Stimulated activated CD8-positive, alpha-beta memory T cell treated with anti-CD3 and anti-CD28 coated beads, Interleukin-12 subunit alpha, Interleukin-12 subunit beta, amount 100 ng/mL, for 4 hours (primary cell): ENCODE measurements around the gene SIM1.

Experiments used
- DNase-seq: peaks from one replicate; pipeline ENCODE4 v3.0.0-alpha.2; 2020; ENCODE audit warnings: low read depth

SIM1 gene

DNA sequence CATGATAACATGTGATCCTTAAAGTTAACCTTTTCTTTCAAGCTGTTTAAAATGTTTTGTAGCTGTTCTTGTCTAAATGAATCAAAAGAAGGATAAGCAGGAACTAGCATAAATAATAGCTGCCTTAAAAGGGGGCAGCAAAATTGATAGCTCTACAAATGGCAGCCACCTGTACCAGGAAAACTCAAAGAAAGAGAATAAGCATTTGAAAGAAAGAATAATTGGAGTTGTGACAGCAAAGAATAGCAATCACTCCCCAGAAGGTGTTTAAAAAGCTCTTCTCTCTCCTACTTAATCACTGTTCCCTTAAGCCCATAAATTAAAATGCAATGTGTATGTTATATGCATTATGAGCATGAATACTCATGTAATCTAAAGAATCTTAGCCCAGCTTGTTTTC is 114.6 kb downstream of the SIM1 start:
- no peak for DNase-seq

DNA sequence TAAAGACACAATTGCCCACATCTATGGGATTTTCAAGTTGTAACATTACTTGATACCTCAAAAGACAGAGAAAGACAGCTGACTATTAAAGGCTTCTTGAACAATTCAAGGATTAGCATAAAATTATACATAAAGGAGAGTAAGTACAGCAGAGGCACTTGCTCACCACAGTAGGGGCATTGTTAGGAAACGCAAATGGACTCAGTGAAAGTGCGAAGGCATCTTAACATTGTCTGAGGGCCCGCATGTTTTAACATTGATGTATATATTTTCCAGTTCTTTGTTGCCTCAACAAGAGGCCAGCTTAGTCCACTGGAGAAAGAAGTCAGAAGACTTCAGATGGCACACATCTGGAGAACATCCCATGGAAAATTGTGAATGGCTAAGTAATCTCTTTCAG is 115.4 kb downstream of the SIM1 start:
- no peak for DNase-seq

DNA sequence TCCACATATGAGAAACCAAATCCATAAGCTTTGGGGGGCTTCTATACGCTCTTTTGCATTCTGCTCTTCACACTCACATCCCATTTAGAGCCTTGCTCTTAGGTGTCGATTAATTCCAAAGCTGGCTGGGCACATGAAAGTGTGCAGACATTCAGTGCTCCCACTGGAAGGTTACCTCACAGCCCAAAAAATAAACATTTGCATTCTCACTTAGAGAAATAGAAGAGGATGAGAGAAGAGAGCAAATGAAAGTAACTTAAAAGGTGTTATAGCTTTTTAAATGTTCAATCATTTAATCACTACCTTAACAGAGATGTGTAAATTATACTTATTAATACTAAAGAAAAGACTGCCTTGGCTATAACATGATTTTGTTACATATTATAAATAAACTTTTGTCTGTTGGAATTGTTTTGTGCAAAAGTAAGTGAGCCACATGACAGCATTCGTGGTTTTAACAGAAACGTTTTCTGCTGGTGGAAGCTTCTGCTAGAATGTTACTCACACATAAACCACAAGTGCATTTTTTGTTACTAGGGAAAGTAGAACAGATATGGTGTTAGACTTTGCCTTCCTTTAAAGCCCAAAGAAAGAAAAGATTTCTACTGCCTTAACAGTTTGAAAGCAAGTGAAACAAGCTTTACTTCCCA is 116.7 kb downstream of the SIM1 start:
- no peak for DNase-seq

DNA sequence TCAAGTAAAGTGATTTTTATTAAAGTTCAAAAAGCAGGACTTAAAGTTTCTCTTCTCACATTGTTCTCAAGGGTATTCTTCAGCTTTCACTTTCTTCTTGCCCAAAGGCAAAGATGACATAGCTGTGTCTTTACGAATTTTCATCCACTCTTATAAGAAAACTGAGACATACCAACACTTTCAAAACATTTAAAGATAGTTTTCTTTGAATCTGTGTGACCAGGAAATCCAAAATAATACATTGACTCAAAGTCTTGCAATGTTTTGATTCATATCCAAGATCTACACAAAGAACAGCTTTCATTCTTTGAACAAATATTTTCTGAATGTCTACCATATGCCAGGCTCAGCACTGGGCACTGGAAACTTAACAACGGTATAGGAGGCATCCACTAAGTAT is 117.9 kb downstream of the SIM1 start:
- no peak for DNase-seq

DNA sequence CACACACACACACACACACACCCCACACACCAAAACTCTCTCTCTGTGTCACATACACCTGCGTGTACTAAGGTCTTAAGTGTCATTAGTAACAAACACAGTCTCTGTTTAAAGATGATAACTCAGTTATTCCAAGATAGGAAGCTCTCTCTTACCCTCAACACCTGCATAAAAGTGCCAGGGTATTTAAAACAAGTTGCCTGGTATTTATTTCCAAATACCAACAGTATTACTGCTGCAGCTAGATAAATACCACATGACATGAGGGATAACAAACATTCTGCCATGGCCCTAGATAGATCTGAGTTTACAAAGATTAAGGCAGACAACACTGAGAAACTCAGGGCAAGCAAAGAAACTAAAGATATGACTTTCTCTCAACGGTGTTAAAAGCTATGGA is 118.5 kb downstream of the SIM1 start:
- no peak for DNase-seq

DNA sequence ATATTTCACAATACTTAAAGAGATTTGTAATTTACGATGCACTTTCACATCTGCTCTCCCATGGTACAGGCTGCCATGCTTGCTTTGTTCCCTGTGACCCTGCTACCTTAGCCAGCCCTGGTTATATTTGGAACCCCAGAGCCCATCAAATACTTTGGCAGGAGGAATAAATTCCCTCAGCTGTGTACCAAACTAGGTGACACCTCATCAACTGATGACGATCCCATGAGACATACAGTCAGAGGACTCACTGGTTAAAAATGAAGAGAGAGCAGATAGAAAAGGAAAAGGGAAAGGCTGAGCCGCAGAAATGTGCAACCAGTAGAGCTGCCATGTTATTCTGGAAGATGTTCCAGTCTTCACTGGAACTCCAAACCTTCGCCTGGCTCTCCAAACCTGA is 120.0 kb downstream of the SIM1 start:
- DNase-seq = no peak

DNA sequence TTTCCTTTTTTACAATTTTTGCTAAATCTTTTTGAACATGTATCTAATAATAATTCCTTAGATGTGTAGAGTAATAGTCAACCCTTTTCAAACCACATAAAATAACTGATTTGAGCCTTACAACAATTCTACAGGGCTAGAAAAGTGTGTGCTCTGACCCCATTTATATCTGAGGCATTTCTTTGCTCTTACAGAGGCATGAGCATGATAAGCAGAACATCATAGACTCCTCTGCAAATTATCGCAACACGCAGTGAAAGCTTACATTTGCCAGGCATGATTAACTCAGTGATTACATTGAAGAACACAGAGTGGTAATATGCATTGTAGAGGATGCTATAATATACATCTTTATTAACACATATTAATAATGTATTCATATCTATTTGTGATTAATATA is 120.4 kb downstream of the SIM1 start:
- DNase-seq = no peak

DNA sequence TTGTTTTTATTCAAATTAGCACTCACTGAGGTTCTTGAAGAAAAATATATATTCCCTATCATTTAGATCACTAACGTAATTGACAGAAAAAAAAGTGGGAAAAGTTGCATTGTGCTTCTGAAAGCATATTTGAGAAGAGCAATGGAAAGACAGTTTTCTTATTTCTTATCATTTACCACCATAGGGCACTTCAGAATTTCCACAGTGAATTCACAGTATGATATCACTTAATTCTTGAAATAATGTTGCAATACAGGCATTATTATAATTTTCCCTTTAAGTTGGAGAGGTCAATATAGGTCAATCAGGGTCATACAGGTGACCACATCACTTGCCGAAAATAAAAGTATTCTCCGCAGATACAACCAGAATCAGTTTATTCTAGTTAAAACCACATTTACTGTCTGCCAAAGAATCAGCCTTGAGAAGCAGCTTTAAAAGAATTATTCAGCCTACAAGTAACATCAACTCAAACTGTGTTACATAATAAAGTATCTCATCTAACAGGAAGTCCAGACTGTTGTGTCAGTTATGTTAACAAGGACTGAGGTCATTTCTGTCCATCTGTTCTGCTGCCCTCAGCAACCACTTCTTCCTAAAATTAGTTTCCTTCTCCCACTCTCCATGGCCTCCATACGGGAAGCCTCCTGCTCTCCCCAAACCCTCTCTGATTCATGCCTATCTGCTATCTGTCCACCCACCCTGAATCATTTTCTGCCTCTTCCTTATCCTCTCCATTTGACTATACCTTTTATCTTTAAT is 121.2 kb downstream of the SIM1 start:
- no peak for DNase-seq

DNA sequence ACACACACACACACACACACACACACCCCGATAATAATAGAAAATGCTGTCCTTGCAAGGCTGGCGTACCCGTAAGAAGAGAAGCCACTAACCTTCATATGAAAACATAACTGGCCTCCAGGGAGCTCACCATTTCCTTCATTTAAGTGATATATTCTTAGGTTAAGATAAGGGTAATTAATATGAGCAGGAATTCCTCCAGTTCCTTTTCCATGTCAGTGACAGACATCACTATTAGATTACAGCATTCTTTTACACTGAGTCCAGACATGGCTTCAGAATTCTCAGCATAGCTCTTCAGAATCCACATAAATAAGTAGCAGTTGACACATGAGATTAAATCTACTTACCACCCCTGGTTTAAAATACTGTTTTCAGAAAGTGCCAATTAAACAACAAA is 121.9 kb downstream of the SIM1 start:
- DNase-seq = no peak

DNA sequence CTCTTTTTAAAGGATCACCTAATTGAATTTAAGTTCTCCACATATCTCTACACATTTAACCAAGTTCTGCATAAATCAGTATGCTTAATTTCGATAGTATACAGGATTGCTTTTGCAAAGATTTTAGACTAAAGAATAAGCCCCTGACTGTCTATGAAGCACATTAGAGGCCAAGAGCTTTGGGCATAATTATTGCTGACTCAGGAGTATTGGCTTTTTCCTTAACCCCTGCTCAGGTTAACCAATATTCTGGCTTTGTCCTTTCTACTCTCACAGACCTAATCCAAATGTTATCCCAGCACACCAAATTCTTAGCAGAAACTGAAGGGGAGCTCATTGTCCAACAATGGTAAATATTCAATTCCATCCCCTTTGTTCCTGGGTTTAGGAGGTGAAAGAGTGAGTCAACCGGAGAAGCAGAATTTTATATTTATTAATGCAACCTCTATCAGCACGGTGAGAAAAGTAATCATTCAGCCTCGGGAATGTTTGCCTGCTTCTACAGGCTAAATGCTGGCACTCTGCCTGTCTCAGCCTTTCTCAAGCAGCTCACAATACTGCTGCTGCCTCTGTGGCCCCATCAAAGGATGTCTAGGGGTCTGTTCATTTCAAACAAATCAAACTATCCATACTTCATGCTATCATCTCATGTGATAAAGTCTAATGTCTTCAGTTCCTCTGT is 125.0 kb downstream of the SIM1 start:
- DNase-seq = no peak

DNA sequence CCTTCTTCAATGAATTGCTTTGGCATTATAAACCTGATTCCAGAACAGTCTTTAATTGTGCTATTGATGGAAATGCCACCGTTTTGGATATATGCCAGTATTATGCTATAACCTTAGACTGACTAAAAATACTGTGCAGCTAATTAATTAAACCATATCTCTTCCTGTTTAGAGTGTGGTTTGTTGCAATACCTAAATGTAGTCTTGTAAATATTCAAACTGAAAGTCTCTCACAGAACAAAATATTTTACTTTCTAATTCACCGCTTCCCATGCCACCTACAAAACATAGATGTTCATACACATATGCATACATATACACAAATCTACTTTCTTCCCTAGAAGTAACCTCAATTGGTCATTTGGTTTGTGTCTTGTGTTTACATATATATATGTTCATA is 126.6 kb downstream of the SIM1 start:
- DNase-seq = no peak

DNA sequence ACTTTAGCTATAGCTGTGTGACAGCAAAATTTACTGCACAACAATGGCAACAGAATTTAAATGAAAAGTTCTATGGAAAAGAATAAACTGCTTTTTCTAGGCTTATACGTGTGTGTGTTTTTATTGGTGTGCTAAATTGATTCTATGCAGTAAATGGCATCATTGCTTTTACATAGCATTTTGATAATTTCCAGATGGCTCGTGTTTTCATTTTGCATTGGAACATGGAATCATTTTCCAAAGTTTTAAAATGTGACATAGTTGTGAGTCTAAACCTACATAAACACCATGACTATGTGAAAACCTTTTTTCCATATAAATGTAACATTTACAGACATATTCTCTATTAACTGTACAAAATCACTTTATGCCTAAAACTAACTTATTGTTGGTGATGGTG is 127.8 kb downstream of the SIM1 start:
- DNase-seq = no peak

DNA sequence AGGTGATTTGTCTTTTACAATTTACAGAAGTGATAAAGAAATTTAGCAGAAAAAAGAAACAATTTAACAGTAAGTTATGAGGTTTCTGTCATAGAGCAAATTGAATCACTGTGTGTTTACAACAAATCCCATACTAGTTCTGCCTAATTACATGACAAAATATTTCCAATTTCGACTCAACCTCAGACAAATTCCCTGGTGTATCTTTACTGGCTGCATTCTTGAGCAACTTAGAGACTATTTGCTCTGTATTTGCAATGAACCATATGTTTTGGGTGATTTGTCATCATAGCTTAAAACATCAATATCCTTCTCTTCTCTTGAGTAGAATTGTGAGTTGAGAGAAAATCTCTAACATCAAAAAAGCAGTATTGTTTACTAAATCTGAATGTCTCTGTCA is 128.7 kb downstream of the SIM1 start:
- DNase-seq = no peak
